GM18951 (cell line): ENCODE results near the gene CFAP100.

Source experiments
- POLR2A ChIP-seq: IDR thresholded peaks from 4 replicates; pipeline ENCODE4 v1.6.1; 2011; ENCODE audit warnings: mild to moderate bottlenecking; ENCODE audit not compliant: insufficient read length, insufficient read depth; ENCODE audit errors: extremely low read depth
- in situ Hi-C: fragments of 300-500 bp; cut with MboI; formaldehyde crosslinking; loops from one replicate; pipeline ENCODE4 v1.12.0; 2022; ENCODE audit warnings: low sequenced_read_pairs, mixed read lengths, inconsistent platforms; ENCODE audit not compliant: unreplicated experiment

The CFAP100 gene

GRCh38 chr3:126351771-126352475, 42.8 kb upstream of the CFAP100 start:
- TF ChIP-seq POLR2A = no peak
- in situ Hi-C loops = no loop called here

- in situ Hi-C loops = no loop called here
- no peak for TF ChIP-seq POLR2A
These were observed 41.9 kb upstream of the CFAP100 start for GRCh38 chr3:126352476-126353454.

GRCh38 chr3:126353694-126354321, 40.9 kb upstream of the CFAP100 start:
- TF ChIP-seq POLR2A = no peak
- in situ Hi-C loops = no loop called here

GRCh38 chr3:126354776-126355175, 39.9 kb upstream of the CFAP100 start:
- TF ChIP-seq POLR2A = no peak

GRCh38 chr3:126355251-126355650, 39.5 kb upstream of the CFAP100 start:
- TF ChIP-seq POLR2A = no peak
- in situ Hi-C loops = no loop called here

More at GRCh38 chr3:126354776-126355175, 39.9 kb upstream of the CFAP100 start:
- in situ Hi-C loops = no loop called here

GRCh38 chr3:126355777-126356372, 38.8 kb upstream of the CFAP100 start:
- no peak for TF ChIP-seq POLR2A
- in situ Hi-C loops = no loop called here

- in situ Hi-C loops = no loop called here
- TF ChIP-seq POLR2A = no peak
These were observed 38.1 kb upstream of the CFAP100 start for GRCh38 chr3:126356373-126357264.

- no peak for TF ChIP-seq POLR2A
- in situ Hi-C loops = no loop called here
These were observed 37.2 kb upstream of the CFAP100 start, which contains the start of gene KLF15 for GRCh38 chr3:126357295-126358037. Gene KLF15 (minus strand): TSS chr3:126357408. CDS start chr3:126352922, 4,486 bp downstream.

- no peak for TF ChIP-seq POLR2A
- in situ Hi-C loops = no loop called here
These were observed 36.5 kb upstream of the CFAP100 start for GRCh38 chr3:126358038-126358815.

GRCh38 chr3:126358816-126359181, 35.9 kb upstream of the CFAP100 start:
- no peak for TF ChIP-seq POLR2A
- in situ Hi-C loops = no loop called here
